Colon (tissue), 2 donors: ENCODE results near the gene PER2.

Experiments used
- FAIRE-seq: peaks from 2 replicates; lab custom pipeline; 2012; peaks lifted over from hg19 to GRCh38; lab: Jason Lieb, UNC
- donor health status: control.
- donor health status: control.

The PER2 gene

DNA sequence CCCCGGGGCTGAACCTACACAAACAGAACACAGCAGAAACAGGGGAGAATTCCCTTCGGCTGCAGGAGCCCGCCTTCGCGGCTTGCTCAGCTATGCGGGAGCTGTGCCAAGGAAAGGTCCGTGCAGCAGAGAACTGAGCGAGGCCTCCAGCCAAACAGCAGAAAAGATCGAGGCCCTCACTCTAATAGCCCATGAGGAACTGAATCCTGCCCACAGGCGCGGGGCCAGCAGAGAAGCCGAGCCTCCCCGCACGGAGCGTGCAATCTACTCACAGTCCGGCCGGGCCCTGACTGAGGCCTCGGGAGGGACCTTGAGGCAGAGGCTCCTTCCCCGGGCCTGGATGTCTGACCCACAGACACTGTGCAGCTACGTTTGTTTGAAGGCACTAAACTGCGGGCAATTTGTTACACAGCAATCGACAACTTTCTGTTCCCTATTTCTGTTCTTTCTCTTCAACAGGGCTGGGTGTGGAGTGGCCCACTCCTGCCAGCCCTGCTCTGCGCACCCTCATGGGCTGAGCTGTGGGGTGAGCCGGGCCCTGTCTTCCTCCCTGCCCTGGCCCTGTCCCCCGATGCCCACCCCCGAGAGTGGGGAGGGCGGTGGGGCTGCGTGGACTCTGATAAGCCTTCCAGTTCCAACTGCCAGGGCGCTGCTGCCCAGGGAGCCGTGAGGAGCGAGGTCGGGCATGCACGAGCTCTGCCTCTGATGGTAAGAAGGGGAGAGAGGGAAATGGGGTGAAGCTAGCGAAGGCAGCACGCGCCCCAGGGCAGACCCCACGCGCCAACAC, 62.3 kb downstream of the PER2 start:
- no peak for FAIRE-seq

DNA sequence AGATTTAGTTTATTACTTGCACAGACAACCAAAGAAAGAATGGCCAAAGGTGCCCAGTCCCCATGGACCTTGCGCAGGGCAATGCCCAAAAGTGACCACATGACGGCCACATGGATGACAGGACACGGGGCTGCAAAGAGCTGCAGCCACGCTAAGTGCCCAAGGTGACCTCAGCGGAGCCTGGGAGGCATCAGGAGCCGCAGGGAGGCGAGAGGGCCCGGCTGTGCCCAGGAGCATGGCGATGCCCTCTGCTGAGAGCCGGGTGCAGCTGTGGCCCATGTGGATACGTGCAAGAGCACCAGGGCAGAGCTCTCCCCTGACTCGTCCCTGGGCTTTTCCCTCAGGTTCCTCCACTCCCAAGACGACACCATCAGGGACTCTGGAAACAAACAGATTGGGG, 63.3 kb downstream of the PER2 start:
- no peak for FAIRE-seq

DNA sequence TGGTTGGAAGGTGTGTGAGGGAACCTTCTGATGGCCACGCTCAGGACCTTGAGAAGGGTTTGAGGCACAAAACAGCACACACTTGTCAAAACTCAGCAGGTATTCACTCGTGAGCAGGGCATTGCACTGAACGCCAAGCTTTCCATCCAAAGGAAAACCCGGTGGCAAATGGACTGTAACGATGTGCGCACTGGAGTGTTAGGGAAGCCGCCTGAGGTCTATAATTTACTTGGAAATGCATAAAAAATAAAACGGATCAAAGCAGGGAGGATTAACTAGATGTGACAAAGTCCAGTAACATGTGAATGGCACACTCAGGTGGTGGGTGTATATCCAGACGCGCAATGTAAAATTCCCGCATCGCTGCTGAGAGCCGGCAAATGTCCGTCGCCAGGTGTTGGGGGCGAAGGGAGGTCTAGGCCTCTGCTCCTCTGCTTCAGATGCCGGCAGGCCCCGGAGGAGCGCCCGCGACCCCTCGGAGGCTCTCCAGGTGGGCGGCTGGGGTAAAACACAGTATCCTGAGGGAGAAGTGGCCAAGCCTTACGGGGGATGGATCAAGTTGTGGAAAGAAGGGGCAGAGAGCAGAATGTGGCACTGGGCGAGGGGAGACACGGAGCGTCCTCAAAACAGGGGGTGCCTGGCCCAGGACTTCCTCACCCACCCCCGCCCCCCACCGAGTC, 63.9 kb downstream of the PER2 start:
- FAIRE-seq: no peak

DNA sequence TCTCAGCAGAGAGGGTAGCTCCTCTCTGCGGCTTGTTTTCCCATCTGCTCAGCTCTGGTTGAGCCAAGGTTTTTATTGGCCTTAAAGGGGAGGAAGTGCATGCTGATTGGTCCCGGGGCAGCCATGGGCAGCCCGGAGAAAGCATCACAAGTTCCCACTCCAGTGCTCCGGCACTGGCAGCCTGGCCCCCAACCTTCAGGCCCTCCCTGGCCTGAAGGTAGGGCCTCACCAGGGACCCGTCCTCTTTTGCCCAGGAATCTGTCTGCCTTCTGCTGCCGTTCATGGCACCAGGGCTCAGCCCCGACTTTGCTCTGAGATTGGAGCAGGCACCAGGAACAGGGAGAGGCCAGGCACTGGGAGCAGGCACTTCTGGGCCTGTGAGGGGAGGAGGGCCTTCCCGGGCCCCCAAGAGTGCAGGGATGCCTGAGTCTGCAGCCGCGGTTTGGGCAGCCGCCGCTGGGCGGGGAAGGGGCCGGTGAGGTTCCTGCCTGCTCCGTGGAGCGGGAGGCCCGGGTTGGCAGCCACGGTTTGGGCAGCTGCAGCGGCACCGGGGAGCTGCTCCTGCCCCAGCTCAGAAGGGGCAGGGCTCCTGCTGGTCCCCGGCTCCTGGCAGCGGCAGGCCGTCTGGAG, 67.4 kb downstream of the PER2 start:
- no peak for FAIRE-seq

DNA sequence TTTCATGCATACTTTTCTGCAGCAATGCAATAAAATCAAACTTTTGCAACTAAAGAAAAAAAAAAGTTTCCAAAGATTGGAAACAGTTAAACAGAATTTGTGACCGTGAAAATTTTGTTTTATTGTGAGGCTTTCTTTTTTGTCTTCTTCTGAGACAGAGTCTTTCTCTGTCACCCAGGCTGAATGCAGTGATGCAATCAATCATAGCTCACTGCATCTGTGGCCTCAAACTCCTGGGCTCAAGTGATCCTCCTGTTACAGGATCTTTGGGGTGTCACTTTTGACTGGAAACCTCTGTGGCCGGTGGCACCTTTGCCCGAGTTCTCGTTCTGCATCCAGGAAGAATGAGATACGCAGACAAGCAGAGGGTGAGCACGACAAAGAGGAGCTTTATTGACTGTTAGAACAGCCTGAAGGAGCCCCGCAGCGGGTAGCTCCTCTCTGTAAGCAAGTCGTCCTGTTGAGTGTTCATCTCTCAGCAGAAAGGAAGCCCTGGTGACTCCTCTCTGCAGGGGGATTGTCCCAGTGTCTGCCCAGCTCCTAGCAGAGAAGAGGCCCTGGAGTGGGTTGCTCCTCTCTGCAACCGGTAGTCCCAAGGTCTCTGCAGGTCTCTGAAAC, 68.0 kb downstream of the PER2 start:
- no peak for FAIRE-seq

DNA sequence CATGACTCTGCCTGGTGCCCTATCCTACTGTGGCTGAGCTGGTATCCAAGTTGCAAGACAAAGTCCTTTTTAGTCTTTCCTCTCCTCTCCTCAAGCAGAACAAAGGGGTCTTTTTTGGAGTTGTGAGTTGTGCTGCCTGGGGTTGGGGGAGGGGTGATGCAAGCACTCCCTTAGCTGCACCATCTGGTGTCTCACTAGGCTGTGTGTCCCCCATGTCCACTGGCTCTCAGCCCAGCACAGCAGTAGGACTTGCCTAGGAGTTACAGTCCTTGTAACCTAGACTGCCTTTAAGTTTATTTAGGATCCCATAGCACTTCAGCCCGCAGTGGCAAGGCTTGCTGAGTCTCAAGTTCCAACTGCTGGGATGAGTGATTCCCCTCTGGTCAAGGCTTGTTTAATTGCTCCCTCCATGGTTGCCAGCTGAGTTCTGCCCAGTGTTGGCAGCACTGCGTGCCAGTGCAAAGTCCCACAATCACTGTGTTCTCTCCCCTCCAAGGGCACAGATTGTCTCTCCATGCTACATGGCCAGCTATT, 71.7 kb downstream of the PER2 start:
- no peak for FAIRE-seq

DNA sequence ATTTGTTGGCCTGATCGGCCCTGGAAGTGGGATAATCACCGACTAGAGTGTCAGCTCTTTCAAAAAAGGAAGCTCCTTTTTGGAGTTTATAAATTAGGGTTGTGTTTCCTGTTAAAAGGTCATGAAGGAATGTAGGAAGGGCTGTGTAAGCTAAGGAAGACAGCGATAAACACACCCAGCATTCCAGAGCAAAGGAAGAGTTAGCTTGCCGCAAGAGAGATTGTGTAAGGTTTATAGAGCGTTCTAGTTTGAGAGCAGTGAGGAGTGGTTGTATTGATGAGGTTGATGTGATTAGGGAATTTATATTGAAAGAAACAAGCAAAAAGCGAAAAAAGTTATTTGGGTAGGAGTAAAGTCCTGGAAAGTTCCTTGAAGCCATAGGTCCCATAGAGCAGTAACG, 81.4 kb downstream of the PER2 start:
- FAIRE-seq: no peak

DNA sequence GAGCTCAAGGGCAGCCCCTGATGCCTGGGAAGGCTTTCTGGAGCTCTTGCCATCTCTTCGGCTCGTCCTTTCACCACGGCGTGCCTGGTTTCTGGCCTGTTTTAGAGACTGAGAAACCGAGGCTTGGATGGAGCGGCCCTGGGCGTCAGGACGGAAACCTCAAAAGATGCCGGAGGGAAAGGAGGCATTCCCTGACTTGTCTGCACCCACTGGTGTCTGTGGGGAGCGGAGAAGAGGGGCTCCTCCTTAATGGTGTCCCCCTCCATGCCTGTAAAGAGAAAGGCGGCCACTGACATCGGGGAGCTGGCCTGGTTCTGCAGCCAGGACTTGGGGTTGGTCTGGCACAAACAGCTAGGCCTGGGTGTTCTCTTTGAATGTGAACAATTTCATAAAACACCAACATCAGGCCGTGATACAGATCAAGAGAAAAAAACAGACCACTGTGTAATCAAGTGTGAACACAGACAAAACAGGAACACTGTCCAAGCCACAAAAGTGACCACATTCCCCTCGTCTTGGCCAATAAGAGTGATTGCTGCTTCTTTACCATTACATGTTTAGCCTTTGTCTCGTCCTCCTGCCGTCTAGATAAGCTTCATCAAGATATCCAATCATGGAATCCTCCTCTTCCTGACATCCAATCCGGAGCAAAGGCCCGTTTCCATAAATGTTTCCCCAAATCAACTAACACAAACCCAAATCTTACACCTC, 84.3 kb downstream of the PER2 start:
- FAIRE-seq: no peak

DNA sequence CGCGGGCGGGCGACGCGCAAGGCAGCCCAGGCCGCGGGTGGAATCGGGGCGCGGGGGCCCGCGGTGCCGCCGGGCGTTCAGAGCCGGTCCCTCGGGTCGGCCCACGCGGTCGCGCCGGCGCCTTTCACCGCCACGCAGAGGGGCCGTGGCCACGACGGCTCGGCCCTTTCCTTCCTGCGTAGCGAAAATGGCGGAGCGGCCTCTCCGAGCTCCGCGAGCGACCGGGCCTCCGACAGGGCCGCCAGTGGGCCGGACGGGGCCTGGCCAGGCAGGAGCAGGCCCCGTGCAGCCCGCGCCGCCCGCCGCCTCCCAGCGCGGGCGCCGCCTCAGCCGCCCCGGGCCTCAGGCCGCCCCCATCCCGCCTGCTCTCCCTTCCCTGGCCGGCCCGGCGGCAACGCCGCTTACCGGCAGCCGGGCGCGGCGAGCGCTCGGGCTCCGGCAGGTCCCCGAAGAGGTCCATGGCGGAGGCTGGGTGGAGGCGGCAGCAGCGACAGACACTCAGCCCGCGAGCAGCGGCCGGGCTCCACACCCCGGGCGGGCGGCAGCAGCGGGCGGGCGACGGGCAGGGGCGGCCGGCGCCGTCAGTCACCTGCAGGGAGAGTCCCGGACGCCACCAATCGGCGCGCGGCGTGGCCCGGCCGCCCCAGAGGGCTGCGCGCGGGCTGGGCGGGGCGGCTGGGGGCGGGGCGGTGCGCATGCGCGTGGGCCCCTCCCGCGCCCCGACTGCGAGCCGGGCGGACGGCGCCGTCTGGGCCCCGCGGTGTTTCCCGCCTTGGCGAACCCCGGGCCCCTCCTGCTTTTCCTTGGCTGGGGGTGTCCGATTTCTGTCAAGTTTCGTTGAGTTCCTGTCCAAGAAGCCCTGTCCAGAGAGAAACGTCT, 85.1 kb downstream of the PER2 start, which contains the start of gene ILKAP:
Gene ILKAP (minus strand): TSS at position 602 of the 879 bp plus-strand sequence. CDS start 142 bp downstream, at position 460.
- FAIRE-seq: no peak

DNA sequence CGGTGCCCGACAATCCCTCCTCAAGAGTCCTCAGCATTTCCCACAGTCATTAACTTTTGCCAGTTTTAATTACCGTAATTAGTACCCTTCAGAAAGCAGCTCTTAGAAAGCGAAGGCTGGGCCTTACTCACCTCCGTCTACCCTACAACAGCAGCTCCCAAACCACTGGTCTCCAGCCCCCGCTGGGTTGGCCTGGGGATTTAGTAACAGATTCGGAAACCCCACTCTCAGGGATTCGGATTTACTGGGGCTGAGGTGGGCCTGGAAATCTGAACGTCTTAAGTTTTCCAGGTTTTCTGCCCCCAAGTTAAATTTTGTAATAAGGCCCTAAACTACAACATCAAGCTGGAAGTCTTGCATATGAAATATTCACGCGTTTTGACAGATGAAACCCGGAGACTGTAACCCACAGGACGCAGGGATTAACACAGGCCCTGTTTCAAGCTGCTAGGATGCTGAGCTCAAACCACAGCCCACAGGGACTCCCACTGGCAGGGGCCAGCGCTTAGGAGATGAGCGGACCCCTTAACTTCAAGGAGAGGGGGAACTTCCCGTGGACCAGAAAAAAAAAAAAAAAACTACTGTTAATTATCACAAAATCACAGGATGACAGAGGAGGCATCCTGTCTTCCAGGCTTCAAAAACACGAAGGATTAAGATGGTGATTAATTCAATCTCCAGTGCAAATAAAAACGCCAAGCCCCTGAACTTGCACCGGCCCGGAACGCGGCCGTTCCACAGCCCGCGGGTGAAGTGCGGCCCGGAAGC, 85.9 kb downstream of the PER2 start:
- no peak for FAIRE-seq
